ENCODE results near the gene PIP5K1C. TPM values are rescaled to one million over a fixed set of nuclear protein-coding genes. Genes with fewer than 3 reads are reported as not detected.

The PIP5K1C gene
- total RNA-seq, 1 experiment from 2014 or later = 20.0 TPM

DNA sequence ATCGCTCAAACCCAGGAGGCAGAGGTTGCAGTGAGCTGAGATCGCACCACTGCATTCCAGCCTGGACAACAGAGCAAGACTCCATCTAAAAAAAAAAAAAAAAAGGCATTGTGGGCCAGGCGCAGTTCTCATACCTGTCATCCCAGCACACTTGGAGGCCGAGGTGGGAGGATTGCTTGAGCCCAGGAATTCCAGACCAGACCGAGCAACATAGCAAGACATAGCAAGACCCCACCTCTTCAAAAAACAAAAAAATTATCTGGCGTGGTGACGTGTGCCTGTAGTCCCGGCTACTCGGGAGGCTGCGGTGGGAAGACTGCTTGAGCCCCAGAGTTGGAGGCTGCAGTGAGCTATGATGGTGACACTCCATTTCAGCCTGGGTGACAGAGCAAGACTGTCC lies 18.0 kb downstream of the PIP5K1C start:
- Histone ChIP-seq H3K4me2 (no peak overlapping the region), H3K4me1 (replicated peaks; ENCODE audit: insufficient read depth) (no peaks in the 10 kb centered on the region), H3K36me3 (ENCODE audit: low read depth) (no peaks in the 10 kb centered on the region), H3K9me2 (ENCODE audit: insufficient read depth) (no peaks in the 10 kb centered on the region), H3F3A (ENCODE audit: insufficient read depth, low read depth) (no peaks in the 10 kb centered on the region), H3K9me3 (ENCODE audit: insufficient read depth, low read depth) (no peaks in the 10 kb centered on the region), H4K20me1 (ENCODE audit: insufficient read depth) (no peaks in the 10 kb centered on the region), H3K4me3 (no peak overlapping the region), H3K27ac (no peak overlapping the region), H2AFZ (no peak overlapping the region), H3K79me2 (ENCODE audit: low read depth) (no peaks in the 10 kb centered on the region), H3K27me3 (ENCODE audit: insufficient read depth, low read depth) (no peaks in the 10 kb centered on the region)
- no peak for DNase-seq
- no TSS peak for BruUV-seq (replicated peaks)
- intact Hi-C loops (cut with micrococcal nuclease; ENCODE audit: unreplicated experiment) = no loop called here
- TF ChIP-seq, protein P1, sequence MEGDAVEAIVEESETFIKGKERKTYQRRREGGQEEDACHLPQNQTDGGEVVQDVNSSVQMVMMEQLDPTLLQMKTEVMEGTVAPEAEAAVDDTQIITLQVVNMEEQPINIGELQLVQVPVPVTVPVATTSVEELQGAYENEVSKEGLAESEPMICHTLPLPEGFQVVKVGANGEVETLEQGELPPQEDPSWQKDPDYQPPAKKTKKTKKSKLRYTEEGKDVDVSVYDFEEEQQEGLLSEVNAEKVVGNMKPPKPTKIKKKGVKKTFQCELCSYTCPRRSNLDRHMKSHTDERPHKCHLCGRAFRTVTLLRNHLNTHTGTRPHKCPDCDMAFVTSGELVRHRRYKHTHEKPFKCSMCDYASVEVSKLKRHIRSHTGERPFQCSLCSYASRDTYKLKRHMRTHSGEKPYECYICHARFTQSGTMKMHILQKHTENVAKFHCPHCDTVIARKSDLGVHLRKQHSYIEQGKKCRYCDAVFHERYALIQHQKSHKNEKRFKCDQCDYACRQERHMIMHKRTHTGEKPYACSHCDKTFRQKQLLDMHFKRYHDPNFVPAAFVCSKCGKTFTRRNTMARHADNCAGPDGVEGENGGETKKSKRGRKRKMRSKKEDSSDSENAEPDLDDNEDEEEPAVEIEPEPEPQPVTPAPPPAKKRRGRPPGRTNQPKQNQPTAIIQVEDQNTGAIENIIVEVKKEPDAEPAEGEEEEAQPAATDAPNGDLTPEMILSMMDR (conservative IDR thresholded peaks at IDR 0.05) = no peak
- ChIA-PET CTCF (no interaction called here), POLR2A (ENCODE audit: unreplicated experiment) (no interaction called here)

GRCh38 chr19:3680939-3681338 lies 19.3 kb downstream of the PIP5K1C start:
- ChIA-PET POLR2A (ENCODE audit: unreplicated experiment) (no interaction called here), CTCF (no interaction called here)
- no peak for TF ChIP-seq EZH2 (IDR thresholded peaks at IDR 0.05; ENCODE audit: low read depth)
- TF ChIP-seq, protein P1 (conservative IDR thresholded peaks at IDR 0.05) = no peak
- no TSS peak for BruUV-seq (replicated peaks)
- Histone ChIP-seq H3K79me2 (ENCODE audit: low read depth) (no peaks in the 10 kb centered on the region), H3K27me3 (ENCODE audit: insufficient read depth, low read depth) (no peaks in the 10 kb centered on the region), H3K4me1 (replicated peaks; ENCODE audit: insufficient read depth) (no peaks in the 10 kb centered on the region), H2AFZ (no peak overlapping the region), H3K4me3 (no peak overlapping the region), H3K27ac (no peak overlapping the region), H4K20me1 (ENCODE audit: insufficient read depth) (no peaks in the 10 kb centered on the region), H3K9me3 (ENCODE audit: insufficient read depth, low read depth) (no peaks in the 10 kb centered on the region), H3K36me3 (ENCODE audit: low read depth) (no peaks in the 10 kb centered on the region), H3K4me2 (no peak overlapping the region), H3K9me2 (ENCODE audit: insufficient read depth) (no peaks in the 10 kb centered on the region), H3F3A (ENCODE audit: insufficient read depth, low read depth) (no peaks in the 10 kb centered on the region)
- intact Hi-C loops (cut with micrococcal nuclease; ENCODE audit: unreplicated experiment) = no loop called here
- DNase-seq = no peak

DNA sequence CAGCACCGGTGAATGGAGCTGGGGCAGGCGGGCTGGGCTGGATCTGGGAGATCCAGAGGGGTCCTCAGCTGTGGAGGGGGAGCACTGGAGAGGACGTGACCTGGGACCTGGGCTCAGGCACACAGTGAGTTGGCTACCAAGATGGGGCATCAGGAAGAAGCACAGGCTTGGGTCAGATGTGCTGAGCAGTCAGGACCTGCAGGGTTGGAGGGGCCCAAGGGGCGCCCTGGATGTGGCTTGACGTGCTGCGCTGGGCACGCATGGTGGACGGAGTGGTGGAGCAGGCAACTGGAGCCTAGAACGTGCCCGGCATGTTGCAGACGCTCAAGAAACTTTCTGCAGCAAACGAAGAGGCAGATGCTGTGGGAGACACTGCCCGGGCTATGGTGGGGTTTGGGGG lies 20.7 kb downstream of the PIP5K1C start:
- Histone ChIP-seq H3K9me3 (ENCODE audit: insufficient read depth, low read depth) (no peaks in the 10 kb centered on the region), H3K27ac (no peak overlapping the region), H3K4me1 (replicated peaks; ENCODE audit: insufficient read depth) (no peaks in the 10 kb centered on the region), H3K4me3 (no peak overlapping the region), H3K9me2 (ENCODE audit: insufficient read depth) (no peaks in the 10 kb centered on the region), H2AFZ (no peak overlapping the region), H4K20me1 (ENCODE audit: insufficient read depth) (no peaks in the 10 kb centered on the region), H3K27me3 (ENCODE audit: insufficient read depth, low read depth) (no peaks in the 10 kb centered on the region), H3F3A (ENCODE audit: insufficient read depth, low read depth) (no peaks in the 10 kb centered on the region), H3K79me2 (ENCODE audit: low read depth) (no peaks in the 10 kb centered on the region), H3K36me3 (ENCODE audit: low read depth) (no peaks in the 10 kb centered on the region), H3K4me2 (no peak overlapping the region)
- intact Hi-C loops (cut with micrococcal nuclease; ENCODE audit: unreplicated experiment) = no loop called here
- CTCF ChIA-PET = interaction anchor here (0.5 kb wide), 1 partner anchor 28 kb away, joined by 4 read pairs; no protein-coding TSS in a partner anchor
- POLR2A ChIA-PET (ENCODE audit: unreplicated experiment) = no interaction called here
- DNase-seq = no peak
- TF ChIP-seq EZH2 (IDR thresholded peaks at IDR 0.05; ENCODE audit: low read depth) = no peak
- TF ChIP-seq, protein P1 (conservative IDR thresholded peaks at IDR 0.05) = no peak
- BruUV-seq (replicated peaks) = no TSS peak
